GM18868 (cell line): ENCODE results near the gene RFX3.

ENCODE experiments used
- ATAC-seq: cut with Tn5 transposase; IDR thresholded peaks from one replicate; pipeline ENCODE4 v1.9.1; 2021; ENCODE audit warnings: mild to moderate bottlenecking, moderate library complexity; ENCODE audit not compliant: unreplicated experiment

RFX3 gene

GRCh38 chr9:3240656-3241268 is 285.0 kb downstream of the RFX3 start:
- ATAC-seq: peak; percentile 82

DNA sequence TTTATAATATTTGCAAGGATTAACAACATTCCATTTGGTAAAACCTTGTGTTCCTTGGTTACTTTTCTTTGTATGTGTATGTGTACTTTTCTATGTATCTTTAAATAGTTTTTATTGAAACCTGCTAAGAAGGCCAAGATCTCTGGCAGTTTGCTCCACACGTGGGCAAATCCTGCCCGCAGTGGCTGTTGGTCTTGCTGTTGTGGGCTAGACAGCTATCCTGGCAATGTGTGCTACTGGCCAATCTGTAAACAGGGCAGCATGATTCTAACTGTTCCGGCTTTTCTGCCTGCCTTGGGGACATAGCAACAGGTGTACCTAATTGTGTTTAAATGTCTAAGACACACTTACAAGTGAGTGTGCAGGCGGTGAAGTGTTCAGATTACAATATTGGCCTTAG is 286.6 kb downstream of the RFX3 start:
- no peak for ATAC-seq

- no peak for ATAC-seq
These were observed 287.6 kb downstream of the RFX3 start for GRCh38 chr9:3238236-3238635.

DNA sequence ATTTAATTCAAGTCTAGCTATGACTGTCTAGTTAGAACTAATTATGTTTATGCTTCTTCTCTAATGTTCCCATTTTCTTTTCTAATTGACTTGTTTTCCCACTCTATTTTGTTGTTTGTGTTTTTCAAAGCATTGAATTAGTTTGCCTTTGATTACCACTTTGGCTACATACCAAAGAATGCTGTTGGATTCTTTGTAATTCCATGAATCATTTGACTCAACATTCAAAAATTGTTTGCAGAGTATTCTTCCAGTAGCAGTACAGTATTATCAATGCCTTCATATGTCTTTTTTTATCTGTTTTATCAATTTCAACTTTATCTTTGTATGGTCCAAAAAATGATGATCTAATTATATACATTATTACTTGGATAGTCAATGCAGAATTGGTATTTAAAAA is 288.7 kb downstream of the RFX3 start:
- no peak for ATAC-seq

DNA sequence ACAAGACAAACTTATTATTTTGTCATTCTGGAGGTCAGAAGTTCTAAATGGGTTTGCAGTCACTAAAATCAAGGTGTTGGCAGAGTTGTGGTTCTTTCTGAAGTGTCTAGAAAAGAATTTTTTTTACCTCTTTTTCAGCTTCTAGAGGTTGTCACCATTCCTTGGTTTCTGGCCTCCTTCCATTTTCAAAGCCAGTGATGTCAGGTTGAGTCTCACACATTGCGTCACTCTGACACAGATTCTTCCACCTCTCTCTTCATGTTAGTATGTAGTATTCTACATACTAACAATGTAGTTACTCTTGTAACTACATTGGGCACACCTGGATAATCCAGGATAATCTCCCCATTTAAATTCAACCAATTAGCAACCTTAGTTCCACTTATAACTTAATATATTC is 290.3 kb downstream of the RFX3 start:
- ATAC-seq: no peak

GRCh38 chr9:3224931-3225330 is 300.9 kb downstream of the RFX3 start:
- ATAC-seq: no peak

DNA sequence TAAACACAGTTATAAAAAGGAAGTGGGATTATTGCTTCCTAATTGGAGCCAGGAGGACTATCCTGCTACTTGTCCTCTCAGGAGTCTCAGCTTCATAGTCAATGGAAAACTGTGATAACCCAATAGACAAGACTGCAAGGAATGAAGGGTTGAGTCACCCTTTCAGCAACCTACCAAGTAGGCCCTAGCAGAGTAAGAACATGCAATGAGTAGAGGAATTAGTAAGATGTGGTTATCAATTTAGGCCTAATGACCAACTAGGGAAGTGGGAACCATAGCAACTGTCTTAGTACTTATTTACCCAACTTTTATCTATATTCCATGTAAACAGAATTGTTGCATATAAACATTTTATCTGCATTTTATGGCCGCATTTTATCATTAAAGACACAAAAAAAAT is 310.1 kb downstream of the RFX3 start:
- no peak for ATAC-seq

DNA sequence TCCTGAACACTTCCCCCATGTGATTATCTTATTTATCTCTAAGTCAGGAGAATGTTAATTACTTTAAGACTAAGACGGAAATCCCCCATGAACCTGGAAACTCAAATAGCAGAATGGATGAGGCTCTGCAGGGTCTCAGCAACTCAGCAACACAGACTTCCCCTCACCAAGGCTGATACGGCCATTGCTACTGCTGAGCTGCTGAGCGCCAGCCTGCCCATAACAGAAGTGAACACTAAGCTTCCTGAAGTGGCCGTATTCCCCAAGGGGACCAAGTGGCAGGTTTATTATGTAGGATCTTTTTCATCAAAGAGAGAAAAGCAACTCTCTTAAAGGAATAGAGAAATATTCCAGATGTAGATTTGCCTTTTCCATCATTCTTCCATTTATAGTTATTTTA is 311.1 kb downstream of the RFX3 start:
- no peak for ATAC-seq

GRCh38 chr9:3205421-3206095 is 320.2 kb downstream of the RFX3 start:
- ATAC-seq: no peak

DNA sequence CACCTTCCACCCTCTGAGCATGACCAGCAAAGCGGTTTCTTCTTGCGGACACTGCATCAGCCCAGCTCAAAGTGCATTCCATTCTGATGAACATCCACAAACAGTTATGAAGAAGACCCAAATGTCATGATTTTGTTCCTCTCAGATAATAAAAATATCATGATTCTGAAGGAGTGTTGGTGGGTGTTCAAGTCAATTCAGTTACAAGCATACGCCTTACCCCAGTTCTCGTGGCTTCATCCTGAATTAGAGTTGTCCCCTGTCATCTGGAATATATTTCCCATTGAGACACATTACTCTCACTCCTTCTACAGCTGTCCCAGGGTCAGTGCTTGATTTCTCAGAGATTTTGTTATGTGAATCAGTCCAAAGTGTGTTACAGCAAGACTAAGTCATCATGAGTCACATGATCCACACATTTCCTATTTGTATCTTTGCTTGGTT is 325.4 kb downstream of the RFX3 start:
- no peak for ATAC-seq

- ATAC-seq: no peak
These were observed 332.0 kb downstream of the RFX3 start for GRCh38 chr9:3193791-3194190.

- ATAC-seq: no peak
These were observed 334.1 kb downstream of the RFX3 start for GRCh38 chr9:3191715-3192114.

GRCh38 chr9:3189113-3189861 is 336.5 kb downstream of the RFX3 start:
- ATAC-seq: no peak

- no peak for ATAC-seq
These were observed 339.1 kb downstream of the RFX3 start for GRCh38 chr9:3186751-3187150.

DNA sequence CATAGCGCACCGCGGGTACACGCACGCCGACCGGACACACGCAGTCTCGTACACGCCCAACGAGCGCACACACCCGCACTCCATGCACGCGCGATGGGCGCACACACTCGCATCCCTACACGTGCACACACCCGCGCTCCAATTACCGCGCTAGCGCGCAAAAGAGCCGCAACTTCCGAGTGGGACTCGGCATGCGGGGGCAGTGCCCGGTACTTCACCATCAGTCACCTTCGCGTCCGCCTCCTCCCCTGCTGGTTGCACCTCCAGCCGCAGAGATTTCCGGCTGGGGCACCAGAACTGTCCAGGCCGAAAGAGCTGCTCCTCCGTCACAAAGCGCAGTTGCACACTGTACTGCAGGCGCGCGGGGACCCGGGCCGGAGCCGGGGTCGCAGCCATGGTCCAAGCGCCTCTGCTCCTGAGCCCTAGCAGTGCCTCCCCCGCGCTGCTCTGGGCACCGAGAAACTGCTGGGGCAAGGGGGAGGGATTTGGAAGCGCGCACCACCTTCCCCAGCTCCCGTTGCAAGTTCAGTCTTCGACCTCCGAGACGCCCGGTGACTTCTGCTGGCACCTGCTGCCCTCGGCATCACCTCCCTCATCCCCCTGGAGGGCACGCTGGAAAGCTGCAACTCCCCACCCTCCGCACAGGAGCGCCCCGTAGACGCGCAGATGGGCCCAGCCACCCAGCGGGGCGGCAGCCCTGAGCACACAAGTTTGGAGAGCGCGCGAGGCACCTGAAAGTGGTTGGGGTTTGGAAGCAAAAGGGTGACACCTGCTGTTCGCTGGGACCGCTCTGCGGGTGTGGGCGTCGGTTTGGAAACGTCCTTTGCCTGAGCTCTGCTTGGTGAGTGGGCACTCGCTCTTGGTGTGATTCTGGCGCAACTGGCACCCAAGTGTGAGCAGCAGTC is 344.5 kb downstream of the RFX3 start:
- ATAC-seq: no peak

- ATAC-seq: no peak
These were observed 345.1 kb downstream of the RFX3 start for GRCh38 chr9:3180696-3181048.

DNA sequence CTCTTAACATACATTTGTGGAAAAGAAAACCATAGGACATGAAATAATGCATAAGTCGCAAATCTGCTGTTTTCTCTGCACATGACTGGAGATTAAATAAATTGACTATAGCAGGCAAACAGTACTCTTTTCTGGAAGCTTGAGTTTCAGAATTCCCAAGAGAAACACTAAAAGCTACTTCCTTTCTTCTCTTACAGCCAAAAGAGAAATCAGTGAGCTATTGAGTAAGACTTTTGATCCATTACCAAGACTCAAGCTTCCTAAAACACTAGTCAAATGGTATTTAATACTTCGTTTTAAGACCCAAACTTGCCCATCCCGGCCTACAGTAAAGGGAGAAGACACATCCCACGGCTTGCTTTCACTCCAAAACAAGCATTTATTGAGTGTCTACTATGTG is 346.1 kb downstream of the RFX3 start:
- ATAC-seq: no peak

DNA sequence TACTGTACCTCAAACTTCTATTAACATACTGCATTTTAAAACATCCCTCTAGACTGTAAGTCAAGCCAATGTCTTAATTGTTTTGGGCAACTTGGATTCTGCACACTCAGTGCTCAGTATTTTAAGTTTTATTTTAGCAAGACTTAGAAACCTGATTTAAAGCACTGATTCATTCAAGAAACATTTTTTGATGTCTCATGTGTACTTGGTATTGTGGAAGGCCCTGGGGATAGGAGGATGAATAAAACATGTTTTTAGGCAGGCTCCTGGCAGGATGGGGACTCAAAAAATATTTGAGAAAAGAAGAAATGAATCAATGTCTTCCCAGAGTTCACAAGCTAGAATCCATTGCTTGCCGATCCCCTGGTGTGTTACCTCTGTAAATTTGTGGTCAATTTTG is 347.9 kb downstream of the RFX3 start:
- ATAC-seq: no peak

DNA sequence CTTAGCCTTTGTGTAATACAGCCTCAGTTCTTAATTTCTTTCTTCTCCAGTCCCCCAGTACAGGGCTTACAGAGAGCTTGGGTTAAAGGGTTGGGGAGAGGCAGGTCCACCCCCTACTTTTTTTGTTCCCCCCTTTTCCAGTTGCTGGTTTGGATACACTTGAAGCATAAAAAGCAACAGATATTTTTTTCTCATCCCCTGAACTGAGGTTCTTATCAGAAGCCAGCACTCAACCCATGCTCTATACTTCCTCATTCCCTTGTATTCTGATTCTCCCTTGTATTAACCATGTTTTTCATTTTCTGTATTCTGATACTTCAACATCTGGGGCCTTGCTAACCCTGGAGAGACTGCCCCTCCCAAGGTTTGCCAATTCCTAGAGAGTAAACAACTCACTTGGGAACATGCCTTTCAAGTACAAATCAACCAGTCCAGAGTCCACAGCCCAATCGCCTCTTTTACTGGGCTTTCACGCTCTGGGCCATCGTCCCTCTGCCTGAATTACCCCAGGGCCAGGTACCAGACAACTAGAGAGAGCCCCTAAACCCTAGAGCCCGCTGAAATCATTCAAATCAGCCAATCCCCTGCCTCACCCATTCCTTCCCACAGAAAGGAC is 348.5 kb downstream of the RFX3 start:
- no peak for ATAC-seq

DNA sequence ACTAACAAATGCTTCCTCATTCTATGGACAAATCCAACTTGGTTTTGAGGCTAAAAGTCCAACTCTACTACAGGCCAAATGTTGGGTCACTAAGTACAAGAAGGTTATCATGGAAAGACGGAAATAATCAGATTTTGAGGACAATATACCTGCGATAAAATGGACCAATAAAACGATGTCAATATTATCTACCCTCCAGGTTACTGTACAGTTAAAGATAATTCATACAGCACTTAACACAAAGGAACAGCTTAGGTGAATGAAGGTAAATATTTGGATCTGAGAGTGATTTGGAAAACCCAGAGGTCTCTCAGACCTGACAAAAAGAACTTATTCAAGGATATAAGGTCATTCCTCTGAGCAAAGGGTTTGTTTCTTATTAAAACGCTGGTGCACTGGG is 352.4 kb downstream of the RFX3 start:
- no peak for ATAC-seq

DNA sequence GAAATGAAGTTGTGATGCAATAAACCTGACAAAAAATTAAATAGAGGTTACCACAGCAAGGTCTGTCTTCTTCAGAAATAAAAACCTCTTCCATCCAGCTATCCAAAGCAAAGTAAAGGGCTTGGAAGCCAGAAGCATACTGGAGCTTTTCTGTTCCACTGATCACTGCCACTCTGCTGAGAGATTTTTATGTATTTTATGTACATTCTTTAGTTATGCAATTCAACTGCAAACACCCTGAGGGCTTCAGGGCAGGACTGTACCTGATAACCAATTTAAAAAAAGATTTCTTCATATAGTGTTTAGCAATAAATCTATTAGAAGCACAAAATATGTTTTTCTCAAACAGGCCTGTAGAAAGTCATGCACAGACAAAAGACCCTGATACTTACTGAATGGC is 355.0 kb downstream of the RFX3 start:
- ATAC-seq: no peak
